Measurements from ENCODE around the gene GPM6B. TPM values are rescaled to one million over a fixed set of nuclear protein-coding genes. Genes with fewer than 3 reads are reported as not detected.
A peak's percentile ranks its signal among the peaks of the same experiment; 100 is the strongest.
"Not testable (repeated sequence)": the region's sequence is repeated elsewhere in the genome, so short reads cannot be mapped to it uniquely, and the experiment has no call there.

Gene GPM6B
- total RNA-seq, 1 experiment from 2014 or later: 99.8 TPM

DNA sequence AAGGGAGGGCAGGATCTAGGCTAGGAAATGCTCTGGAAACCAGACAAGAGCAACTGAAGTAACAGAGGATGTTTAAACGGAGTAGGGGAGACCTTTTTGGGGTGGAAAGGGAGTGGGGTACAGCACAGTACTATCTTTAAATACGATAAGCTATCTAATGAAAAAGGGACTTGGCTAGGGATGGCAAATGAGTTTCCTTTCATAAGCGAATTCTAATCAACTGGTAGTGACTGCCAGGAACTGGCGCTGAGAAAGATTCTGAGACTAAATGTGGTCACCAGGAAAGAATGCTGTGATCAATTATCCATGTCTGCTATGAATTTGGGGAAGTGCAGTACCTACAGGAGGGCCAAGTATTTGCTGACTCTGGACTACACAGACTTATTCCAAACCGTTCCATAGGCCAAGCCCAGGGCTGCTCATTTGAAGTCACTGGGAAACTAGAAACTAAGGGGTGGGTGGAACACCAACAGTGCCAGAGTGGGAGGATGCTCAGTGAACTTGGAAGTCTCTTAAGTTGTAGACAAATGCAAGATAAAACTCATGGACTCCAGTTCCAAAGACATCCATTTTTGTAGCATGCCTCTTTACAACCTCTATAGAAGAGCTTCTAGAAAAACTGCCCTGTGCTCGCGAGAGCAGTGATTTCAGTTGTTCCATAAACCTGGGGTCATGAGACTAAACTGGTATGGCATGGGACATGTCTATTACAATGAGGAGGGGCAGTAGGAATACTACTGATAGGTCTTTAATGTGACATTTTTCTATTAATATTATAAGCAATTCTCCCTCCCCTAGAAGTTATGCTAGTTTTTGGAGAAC, 84.4 kb downstream of the GPM6B start (continued):
- no peak for TF ChIP-seq FOXJ3 (CRISPR knock-in tag; IDR thresholded peaks at IDR 0.05; ENCODE audit: borderline replicate concordance)
- TF ChIP-seq, protein P1, sequence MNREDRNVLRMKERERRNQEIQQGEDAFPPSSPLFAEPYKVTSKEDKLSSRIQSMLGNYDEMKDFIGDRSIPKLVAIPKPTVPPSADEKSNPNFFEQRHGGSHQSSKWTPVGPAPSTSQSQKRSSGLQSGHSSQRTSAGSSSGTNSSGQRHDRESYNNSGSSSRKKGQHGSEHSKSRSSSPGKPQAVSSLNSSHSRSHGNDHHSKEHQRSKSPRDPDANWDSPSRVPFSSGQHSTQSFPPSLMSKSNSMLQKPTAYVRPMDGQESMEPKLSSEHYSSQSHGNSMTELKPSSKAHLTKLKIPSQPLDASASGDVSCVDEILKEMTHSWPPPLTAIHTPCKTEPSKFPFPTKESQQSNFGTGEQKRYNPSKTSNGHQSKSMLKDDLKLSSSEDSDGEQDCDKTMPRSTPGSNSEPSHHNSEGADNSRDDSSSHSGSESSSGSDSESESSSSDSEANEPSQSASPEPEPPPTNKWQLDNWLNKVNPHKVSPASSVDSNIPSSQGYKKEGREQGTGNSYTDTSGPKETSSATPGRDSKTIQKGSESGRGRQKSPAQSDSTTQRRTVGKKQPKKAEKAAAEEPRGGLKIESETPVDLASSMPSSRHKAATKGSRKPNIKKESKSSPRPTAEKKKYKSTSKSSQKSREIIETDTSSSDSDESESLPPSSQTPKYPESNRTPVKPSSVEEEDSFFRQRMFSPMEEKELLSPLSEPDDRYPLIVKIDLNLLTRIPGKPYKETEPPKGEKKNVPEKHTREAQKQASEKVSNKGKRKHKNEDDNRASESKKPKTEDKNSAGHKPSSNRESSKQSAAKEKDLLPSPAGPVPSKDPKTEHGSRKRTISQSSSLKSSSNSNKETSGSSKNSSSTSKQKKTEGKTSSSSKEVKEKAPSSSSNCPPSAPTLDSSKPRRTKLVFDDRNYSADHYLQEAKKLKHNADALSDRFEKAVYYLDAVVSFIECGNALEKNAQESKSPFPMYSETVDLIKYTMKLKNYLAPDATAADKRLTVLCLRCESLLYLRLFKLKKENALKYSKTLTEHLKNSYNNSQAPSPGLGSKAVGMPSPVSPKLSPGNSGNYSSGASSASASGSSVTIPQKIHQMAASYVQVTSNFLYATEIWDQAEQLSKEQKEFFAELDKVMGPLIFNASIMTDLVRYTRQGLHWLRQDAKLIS (CRISPR knock-in tag; IDR thresholded peaks at IDR 0.05; ENCODE audit: borderline replicate concordance): no peak
- TF ChIP-seq, protein P2, sequence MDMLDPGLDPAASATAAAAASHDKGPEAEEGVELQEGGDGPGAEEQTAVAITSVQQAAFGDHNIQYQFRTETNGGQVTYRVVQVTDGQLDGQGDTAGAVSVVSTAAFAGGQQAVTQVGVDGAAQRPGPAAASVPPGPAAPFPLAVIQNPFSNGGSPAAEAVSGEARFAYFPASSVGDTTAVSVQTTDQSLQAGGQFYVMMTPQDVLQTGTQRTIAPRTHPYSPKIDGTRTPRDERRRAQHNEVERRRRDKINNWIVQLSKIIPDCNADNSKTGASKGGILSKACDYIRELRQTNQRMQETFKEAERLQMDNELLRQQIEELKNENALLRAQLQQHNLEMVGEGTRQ (CRISPR knock-in tag; IDR thresholded peaks at IDR 0.05): no peak

DNA sequence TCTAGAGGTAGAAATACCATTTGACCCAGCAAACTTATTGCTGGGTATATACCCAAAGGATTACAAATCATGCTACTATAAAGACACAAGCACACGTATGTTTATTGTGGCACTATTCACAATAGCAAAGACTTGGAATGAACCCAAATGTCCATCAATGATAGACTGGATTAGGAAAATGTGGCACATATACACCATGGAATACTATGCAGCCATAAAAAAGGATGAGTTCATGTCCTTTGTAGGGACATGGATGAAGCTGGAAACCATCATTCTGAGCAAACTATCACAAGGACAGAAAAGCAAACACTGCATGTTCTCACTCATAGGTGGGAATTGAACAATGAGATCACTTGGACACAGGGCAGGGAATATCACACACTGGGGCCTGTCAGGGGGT, 86.4 kb downstream of the GPM6B start:
- ATAC-seq; POLR2A ChIA-PET; H3K27me3 Mint-ChIP-seq (ENCODE audit: low read depth); H3K4me3 Mint-ChIP-seq; H3K9me3 Mint-ChIP-seq; CTCF ChIA-PET; DNase-seq (ENCODE audit: low spot score); H3K27ac Mint-ChIP-seq: not testable (repeated sequence)
- H3K36me3 Mint-ChIP-seq: peaks cover 37% of the 10 kb centered on the region
- peaks cover 16% of the 10 kb centered on the region for H3K4me1 Mint-ChIP-seq

DNA sequence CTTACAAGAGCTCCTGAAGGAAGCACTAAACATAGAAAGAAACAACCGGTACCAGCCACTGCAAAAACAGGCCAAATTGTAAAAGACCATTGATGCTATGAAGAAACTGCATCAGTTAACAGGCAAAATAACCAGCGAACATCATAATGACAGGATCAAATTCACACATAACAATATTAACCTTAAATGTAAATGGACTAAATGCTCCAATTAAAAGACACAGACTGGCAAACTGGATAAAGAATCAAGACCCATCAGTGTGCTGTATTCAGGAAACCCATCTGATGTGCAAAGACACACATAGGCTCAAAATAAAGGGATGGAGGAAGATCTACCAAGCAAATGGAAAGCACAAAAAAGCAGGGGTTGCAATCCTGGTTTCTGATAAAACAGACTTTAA, 90.3 kb downstream of the GPM6B start:
- H3K4me1 Mint-ChIP-seq; H3K9me3 Mint-ChIP-seq; ATAC-seq; DNase-seq (ENCODE audit: low spot score); H3K4me3 Mint-ChIP-seq; CTCF ChIA-PET; H3K27me3 Mint-ChIP-seq (ENCODE audit: low read depth); POLR2A ChIA-PET: not testable (repeated sequence)
- Mint-ChIP-seq H3K27ac (0 out of 2 replicates have a peak overlapping the region, but pooled peaks have one; percentile 53), H3K36me3 (peaks cover 45% of the 10 kb centered on the region)

DNA sequence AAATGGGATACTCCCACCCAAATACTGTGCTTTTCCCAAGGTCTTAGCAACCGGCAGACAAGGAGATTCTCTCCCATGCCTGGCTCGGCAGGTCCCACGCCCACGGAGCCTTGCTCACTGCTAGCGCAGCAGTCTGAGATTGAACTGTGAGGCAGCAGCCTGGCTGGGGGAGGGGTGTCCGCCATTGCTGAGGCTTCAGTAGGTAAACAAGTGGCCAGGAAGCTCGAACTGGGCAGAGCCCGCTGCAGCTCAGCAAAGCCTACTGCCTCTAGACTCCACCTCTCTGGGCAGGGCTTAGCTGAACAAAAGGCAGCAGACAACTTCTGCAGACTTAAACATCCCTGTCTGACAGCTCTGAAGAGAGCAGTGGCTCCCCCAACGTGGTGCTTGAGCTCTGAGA, 92.0 kb downstream of the GPM6B start:
- H3K36me3 Mint-ChIP-seq: peaks cover 32% of the 10 kb centered on the region
- POLR2A ChIA-PET: interaction anchor here (1.7 kb wide), 1 partner anchor 10 kb away, joined by 6 read pairs; the partner anchor contains the start of genes OFD1 and TRAPPC2
- H3K9me3 Mint-ChIP-seq; H3K4me1 Mint-ChIP-seq; H3K27ac Mint-ChIP-seq; H3K4me3 Mint-ChIP-seq; ATAC-seq; H3K27me3 Mint-ChIP-seq (ENCODE audit: low read depth): not testable (repeated sequence)
- peak; percentile 64; the same call in 1 of the 2 replicates for TF ChIP-seq FOXK1 (CRISPR knock-in tag; IDR thresholded peaks at IDR 0.05)
- peak; percentile 23 for DNase-seq (ENCODE audit: low spot score)
- CTCF ChIA-PET: interaction anchor here (1.1 kb wide), 1 partner anchor 25 kb away, joined by 3 read pairs; no protein-coding TSS in a partner anchor

DNA sequence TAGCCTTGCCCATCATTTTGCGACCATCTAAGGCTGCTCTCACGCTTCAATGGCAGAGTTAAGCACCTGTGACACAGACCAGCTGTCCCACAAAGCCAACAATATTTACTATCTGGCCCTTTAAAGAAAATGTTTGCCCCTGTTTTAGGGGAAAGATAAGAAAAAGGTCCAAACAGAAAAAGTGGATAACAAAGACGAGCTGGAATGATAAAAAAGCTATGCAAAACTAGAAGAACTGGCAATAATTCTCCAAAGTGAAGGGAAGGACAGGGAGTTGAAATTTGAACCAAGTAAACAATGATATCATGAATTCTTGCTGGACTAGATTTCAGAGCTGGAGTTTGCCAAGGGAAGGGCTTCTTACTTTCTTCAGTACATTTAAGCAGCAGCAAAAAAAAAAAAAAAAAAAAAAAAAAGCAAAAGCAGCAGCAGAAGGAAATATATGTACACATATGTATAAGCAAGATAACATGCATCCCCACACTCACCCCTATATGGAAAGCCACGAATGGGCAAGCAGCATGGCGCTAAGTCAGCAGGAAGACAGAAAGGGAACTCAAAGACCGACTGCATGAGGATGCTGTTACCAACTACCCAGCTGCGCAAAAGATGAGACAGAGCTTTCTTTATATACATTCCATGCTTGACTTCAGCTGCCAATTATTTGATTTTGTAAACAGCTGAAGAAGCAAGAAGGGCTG, 94.9 kb downstream of the GPM6B start:
- POLR2A ChIA-PET: interaction anchor here (1.2 kb wide), 1 partner anchor 13 kb away, joined by 3 read pairs; the partner anchor contains the start of genes OFD1 and TRAPPC2
- Mint-ChIP-seq H3K4me3 (no peak overlapping the region), H3K9me3 (peaks cover 5% of the 10 kb centered on the region), H3K27me3 (ENCODE audit: low read depth) (no peaks in the 10 kb centered on the region), H3K27ac (no peak overlapping the region), H3K36me3 (peaks cover 27% of the 10 kb centered on the region), H3K4me1 (0 out of 2 replicates have a peak, but pooled peaks cover 5% of the 10 kb centered on the region)
- no peak for DNase-seq (ENCODE audit: low spot score)
- no peak for ATAC-seq
- CTCF ChIA-PET: no interaction called here
- no peak for TF ChIP-seq ZNF423 (CRISPR knock-in tag; IDR thresholded peaks at IDR 0.05)
- TF ChIP-seq, protein P3, sequence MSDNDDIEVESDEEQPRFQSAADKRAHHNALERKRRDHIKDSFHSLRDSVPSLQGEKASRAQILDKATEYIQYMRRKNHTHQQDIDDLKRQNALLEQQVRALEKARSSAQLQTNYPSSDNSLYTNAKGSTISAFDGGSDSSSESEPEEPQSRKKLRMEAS (CRISPR knock-in tag; IDR thresholded peaks at IDR 0.05): no peak
- TF ChIP-seq, protein P4, sequence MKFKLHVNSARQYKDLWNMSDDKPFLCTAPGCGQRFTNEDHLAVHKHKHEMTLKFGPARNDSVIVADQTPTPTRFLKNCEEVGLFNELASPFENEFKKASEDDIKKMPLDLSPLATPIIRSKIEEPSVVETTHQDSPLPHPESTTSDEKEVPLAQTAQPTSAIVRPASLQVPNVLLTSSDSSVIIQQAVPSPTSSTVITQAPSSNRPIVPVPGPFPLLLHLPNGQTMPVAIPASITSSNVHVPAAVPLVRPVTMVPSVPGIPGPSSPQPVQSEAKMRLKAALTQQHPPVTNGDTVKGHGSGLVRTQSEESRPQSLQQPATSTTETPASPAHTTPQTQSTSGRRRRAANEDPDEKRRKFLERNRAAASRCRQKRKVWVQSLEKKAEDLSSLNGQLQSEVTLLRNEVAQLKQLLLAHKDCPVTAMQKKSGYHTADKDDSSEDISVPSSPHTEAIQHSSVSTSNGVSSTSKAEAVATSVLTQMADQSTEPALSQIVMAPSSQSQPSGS (CRISPR knock-in tag; IDR thresholded peaks at IDR 0.05; ENCODE audit: borderline replicate concordance, low read depth): no peak
- TF ChIP-seq, protein P5, sequence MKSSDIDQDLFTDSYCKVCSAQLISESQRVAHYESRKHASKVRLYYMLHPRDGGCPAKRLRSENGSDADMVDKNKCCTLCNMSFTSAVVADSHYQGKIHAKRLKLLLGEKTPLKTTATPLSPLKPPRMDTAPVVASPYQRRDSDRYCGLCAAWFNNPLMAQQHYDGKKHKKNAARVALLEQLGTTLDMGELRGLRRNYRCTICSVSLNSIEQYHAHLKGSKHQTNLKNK (CRISPR knock-in tag; IDR thresholded peaks at IDR 0.05): no peak
- TF ChIP-seq GTF2I (CRISPR knock-in tag; conservative IDR thresholded peaks at IDR 0.05): no peak
- no peak for TF ChIP-seq RORB (CRISPR knock-in tag; IDR thresholded peaks at IDR 0.05)
- TF ChIP-seq, protein P6, sequence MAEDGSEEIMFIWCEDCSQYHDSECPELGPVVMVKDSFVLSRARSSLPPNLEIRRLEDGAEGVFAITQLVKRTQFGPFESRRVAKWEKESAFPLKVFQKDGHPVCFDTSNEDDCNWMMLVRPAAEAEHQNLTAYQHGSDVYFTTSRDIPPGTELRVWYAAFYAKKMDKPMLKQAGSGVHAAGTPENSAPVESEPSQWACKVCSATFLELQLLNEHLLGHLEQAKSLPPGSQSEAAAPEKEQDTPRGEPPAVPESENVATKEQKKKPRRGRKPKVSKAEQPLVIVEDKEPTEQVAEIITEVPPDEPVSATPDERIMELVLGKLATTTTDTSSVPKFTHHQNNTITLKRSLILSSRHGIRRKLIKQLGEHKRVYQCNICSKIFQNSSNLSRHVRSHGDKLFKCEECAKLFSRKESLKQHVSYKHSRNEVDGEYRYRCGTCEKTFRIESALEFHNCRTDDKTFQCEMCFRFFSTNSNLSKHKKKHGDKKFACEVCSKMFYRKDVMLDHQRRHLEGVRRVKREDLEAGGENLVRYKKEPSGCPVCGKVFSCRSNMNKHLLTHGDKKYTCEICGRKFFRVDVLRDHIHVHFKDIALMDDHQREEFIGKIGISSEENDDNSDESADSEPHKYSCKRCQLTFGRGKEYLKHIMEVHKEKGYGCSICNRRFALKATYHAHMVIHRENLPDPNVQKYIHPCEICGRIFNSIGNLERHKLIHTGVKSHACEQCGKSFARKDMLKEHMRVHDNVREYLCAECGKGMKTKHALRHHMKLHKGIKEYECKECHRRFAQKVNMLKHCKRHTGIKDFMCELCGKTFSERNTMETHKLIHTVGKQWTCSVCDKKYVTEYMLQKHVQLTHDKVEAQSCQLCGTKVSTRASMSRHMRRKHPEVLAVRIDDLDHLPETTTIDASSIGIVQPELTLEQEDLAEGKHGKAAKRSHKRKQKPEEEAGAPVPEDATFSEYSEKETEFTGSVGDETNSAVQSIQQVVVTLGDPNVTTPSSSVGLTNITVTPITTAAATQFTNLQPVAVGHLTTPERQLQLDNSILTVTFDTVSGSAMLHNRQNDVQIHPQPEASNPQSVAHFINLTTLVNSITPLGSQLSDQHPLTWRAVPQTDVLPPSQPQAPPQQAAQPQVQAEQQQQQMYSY (CRISPR knock-in tag; IDR thresholded peaks at IDR 0.05): no peak
- TF ChIP-seq ZNF121 (CRISPR knock-in tag; IDR thresholded peaks at IDR 0.05): no peak

Measured in WTC11 (cell line).